Neuron (in vitro differentiated cells): ENCODE results near the gene C19orf85.

Experiments used
- H2AFZ ChIP-seq: one replicate; pipeline ENCODE4 v1.6.1; 2013; ENCODE audit warnings: low read depth, mild to moderate bottlenecking, inconsistent platforms, low read length, moderate library complexity
- H3K27me3 ChIP-seq: one replicate; pipeline ENCODE4 v1.6.1; 2013; ENCODE audit warnings: low read length; ENCODE audit not compliant: insufficient read depth
- H3K36me3 ChIP-seq: one replicate; pipeline ENCODE4 v1.6.1; 2013; ENCODE audit warnings: low read length; ENCODE audit not compliant: insufficient read depth
- H3K4me1 ChIP-seq: one replicate; pipeline ENCODE4 v1.6.1; 2013; ENCODE audit warnings: low read length; ENCODE audit not compliant: insufficient read depth
- H3K4me3 ChIP-seq: 2 replicates; pipeline ENCODE4 v1.5.1; 2013; ENCODE audit warnings: mild to moderate bottlenecking, low read length, moderate library complexity
- H3K9me3 ChIP-seq: one replicate; pipeline ENCODE4 v1.6.1; 2013; ENCODE audit warnings: low read length

C19orf85 gene

DNA sequence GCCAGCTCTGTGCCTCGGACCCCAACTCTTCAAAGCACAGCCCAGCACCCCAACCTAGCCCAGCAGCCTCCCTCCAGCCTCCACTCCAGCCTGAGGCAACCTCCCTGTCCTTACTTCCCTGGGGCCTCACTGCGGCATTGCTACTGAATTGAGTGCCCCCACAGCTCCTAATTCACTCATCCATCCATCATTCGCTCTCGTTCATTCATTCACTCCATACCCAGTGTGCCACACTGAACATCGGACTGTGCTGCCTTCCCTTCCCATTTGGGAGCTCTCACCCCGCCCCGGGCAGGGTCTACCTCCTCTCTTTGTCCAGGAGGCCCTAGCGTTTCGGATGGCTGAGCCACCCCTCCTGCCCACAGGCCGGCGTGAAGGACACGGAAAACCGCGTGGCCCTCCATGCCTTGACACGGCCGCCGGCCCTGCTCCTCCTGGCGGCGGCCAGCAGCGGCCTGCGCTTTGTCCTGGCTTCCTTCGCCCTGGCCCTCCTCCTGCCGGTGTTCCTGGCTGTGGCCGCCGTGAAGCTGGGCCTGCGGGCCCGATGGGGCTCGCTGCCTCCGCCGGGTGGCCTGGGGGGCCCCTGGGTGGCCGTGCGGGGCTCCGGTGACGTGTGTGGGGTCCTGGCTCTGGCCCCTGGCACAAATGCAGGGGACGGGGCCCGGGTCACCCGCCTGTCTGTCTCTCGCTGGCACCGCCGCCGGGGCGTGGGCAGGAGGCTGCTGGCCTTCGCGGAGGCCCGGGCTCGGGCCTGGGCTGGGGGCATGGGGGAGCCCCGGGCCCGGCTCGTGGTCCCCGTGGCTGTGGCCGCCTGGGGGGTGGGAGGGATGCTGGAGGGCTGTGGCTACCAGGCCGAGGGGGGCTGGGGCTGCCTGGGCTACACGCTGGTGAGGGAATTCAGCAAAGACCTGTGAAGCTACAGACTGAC, 21.8 kb upstream of the C19orf85 start:
- Histone ChIP-seq H3K36me3 (peaks cover 3% of the 10 kb centered on the region), H3K27me3 (no peaks in the 10 kb centered on the region), H2AFZ (no peak overlapping the region), H3K9me3 (no peaks in the 10 kb centered on the region), H3K4me3 (peak overlapping the region; percentile 67), H3K4me1 (peaks cover 60% of the 10 kb centered on the region)

DNA sequence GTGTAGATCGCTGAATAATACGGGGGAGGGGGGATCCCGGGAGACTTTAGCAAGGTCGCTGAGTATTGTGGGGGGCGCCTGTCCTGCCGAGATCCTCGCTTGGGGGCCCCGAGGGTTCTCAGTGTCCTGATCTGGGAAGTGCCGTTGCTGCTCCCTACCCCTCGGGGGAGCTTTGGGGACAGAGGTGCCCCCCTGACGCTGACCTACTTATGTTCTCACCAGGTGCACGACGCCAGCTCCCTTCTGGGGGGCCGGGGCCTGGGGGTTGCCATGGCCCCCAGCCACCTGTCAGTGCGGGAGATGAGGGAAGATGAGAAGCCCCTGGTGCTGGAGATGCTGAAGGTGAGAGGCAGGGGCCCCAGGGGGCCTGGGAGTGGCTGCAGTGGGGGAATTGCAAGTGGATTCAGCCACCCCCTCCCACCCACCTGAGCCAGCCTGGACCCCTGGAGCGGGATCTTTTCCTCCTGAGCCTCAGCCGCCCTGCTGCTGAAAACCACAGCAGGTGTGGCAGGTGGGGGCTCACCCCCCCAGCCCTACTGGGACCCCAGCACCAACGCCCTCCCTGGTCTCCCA, 21.0 kb upstream of the C19orf85 start:
- no peaks in the 10 kb centered on the region for H3K27me3 ChIP-seq
- H3K36me3 ChIP-seq, result peaks cover 3% of the 10 kb centered on the region
- H3K4me3 ChIP-seq, result peak overlapping the region; percentile 67
- no peaks in the 10 kb centered on the region for H3K9me3 ChIP-seq
- peak overlapping the region; percentile 66 for H2AFZ ChIP-seq
- peaks cover 56% of the 10 kb centered on the region for H3K4me1 ChIP-seq

DNA sequence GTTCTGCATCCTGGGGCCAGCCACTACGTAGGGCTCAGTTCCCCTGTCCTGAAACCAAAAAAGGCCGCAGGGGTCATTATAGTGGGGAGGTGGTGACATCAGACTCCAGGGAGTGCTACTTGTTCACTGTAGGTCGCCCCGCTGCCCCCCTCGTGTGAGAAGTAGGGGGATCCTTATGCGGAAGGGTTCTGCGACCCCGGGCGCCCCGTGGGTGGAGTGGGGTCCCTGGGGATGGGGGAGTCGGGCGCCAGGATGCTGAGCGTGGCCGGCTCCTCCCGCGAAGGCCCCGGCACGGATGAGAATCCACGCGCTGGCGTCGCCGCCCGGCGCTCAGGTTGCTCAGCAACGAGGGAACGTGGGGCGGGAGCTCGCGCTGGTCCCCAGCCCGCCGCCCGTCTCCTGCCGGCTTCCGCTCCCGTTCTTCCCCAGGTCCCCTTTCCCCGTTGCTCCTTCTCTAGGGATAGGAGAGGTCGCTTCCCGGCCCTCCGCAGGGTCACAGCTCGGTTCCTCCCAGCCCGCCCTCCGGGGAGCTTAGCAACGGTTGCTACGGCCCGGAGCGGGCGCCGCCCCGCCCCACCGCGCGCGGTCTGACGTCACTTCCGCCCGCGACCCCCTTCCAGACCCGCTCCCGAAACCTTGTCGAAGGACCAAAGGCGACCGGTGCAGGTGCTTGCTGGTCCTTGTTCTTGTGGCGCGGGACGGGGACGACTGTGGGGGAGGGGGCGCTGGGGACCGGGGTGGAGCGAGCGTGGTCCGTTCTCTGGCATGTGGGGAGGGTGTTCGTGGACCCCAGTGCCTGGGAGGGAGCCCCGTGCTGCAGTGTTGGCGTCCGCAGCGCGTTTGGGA, 20.3 kb upstream of the C19orf85 start, which contains the start of gene NAT14:
NAT14 (plus strand) TSS at position 596 of the 846 bp plus-strand sequence. CDS start 521 bp downstream, outside the sequence.
- Histone ChIP-seq H3K9me3 (no peaks in the 10 kb centered on the region), H2AFZ (peak within 1 kb of the TSS; percentile 66), H3K36me3 (peaks cover 3% of the 10 kb centered on the region), H3K4me3 (peak within 1 kb of the TSS; percentile 67), H3K27me3 (no peaks in the 10 kb centered on the region), H3K4me1 (peaks cover 56% of the 10 kb centered on the region)

DNA sequence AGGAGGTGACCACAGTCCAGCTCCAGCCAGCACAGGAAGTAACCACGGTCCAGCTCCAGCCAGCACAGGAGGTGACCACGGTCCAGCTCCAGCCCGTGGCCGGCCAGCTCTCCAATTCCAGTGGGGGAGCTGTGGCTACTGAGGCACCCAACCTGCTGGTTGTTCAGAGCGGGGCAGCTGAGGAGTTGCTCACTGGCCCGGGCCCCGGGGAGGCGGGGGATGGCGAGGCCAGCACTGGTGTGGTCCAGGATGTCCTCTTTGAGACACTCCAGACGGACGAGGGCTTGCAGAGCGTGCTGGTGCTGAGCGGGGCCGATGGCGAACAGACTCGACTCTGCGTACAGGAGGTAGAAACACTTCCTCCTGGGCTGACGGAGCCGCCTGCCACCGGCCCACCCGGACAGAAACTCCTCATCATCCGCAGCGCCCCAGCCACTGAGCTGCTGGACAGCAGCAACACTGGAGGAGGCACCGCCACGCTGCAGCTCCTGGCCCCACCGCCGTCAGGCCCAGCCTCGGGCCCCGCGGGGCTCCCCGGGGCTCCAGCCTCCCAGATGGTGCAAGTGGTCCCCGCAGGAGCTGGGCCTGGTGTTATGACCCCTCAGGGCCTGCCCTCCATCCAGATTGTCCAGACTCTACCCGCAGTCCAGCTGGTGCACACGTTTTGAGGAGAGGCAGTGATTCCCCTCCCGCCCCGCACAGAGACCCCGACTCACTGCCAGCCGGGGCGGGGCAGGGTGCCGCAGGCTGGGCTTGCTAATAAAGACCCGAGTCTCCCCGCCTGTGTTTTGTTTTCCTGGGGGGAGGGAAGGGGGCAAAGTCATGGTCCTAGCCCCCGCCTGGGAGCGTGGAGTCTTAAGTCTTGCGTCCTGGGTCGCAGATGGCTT, 19.4 kb upstream of the C19orf85 start:
- Histone ChIP-seq H2AFZ (peak overlapping the region; percentile 66), H3K4me3 (peak overlapping the region; percentile 67), H3K36me3 (peaks cover 3% of the 10 kb centered on the region), H3K4me1 (peaks cover 49% of the 10 kb centered on the region), H3K27me3 (no peaks in the 10 kb centered on the region), H3K9me3 (no peaks in the 10 kb centered on the region)

GRCh38 chr19:55482967-55483705, 18.6 kb upstream of the C19orf85 start:
- H3K36me3 ChIP-seq, result peaks cover 3% of the 10 kb centered on the region
- peaks cover 45% of the 10 kb centered on the region for H3K4me1 ChIP-seq
- no peaks in the 10 kb centered on the region for H3K9me3 ChIP-seq
- H3K27me3 ChIP-seq, result no peaks in the 10 kb centered on the region
- H3K4me3 ChIP-seq, result no peak overlapping the region
- no peak overlapping the region for H2AFZ ChIP-seq

DNA sequence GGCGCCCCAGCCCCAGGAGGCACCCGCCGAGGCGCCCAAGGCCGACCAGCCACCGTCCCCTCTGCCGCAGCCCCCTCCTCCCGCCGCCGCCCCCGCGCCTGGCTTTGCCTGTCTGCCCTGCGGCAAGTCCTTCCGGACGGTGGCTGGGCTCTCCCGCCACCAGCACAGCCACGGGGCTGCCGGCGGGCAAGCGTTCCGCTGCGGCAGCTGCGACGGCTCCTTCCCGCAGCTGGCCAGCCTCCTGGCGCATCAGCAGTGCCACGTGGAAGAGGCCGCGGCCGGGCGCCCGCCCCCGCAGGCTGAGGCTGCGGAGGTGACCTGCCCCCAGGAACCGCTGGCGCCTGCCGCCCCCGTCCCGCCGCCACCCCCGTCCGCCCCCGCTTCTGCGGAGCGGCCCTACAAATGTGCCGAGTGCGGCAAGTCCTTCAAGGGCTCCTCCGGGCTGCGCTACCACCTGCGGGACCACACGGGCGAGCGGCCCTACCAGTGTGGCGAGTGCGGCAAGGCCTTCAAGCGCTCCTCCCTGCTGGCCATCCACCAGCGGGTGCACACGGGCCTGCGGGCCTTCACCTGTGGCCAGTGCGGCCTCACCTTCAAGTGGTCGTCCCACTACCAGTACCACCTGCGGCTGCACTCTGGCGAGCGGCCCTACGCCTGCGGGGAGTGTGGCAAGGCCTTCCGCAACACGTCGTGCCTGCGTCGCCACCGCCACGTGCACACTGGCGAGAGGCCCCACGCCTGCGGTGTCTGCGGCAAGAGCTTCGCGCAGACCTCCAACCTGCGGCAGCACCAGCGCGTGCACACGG, 17.8 kb upstream of the C19orf85 start:
- H3K27me3 ChIP-seq, result no peaks in the 10 kb centered on the region
- no peak overlapping the region for H2AFZ ChIP-seq
- H3K4me3 ChIP-seq, result no peak overlapping the region

GRCh38 chr19:55481794-55482155, 17.2 kb upstream of the C19orf85 start:
- Histone ChIP-seq H3K4me3 (no peak overlapping the region), H2AFZ (no peak overlapping the region), H3K4me1 (peaks cover 39% of the 10 kb centered on the region), H3K9me3 (no peaks in the 10 kb centered on the region), H3K27me3 (no peaks in the 10 kb centered on the region), H3K36me3 (peaks cover 3% of the 10 kb centered on the region)

More for the DNA sequence above, 17.8 kb upstream of the C19orf85 start:
- Histone ChIP-seq H3K36me3 (peaks cover 3% of the 10 kb centered on the region), H3K4me1 (peaks cover 43% of the 10 kb centered on the region), H3K9me3 (no peaks in the 10 kb centered on the region)

GRCh38 chr19:55481148-55481793, 16.7 kb upstream of the C19orf85 start:
- Histone ChIP-seq H2AFZ (no peak overlapping the region), H3K27me3 (no peaks in the 10 kb centered on the region), H3K9me3 (no peaks in the 10 kb centered on the region), H3K4me1 (peaks cover 34% of the 10 kb centered on the region), H3K4me3 (no peak overlapping the region), H3K36me3 (peaks cover 3% of the 10 kb centered on the region)

DNA sequence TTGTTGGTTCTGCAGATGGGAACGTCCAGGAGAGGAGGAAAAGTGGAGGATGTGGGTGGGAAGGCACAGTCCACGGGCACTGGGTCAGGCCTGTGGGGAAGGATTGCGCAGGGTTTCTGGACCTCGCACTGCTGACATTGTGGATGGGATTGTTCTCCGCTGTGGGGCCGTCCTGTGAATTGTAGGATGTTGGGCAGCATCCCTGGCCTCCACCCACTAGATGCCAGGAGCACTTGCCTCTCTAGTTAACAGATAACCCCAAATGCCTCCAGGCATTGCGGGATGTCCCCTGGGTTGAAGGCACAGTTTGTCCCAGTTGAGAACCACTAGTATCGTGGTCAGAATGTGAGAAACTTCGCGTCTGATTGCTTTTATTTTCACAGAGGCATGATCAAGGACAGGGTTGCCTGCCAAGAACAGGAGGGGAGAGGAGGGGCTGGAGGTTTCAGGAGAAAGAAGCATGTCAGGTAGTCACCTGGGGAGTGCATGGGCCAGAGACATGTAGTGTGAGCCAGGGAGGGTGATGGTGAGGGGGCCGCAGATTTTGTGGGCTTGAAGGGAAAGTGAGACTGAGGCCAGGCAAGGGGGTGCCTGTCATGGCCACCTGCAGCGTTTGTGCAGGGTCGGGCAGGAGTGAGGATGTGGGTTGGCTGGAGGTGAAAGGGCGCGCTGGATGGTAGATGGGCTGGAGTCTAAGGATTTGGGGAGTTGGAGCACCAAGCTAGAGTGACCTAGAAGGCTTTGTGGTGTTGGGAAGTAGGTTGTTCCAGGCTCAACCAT, 15.1 kb upstream of the C19orf85 start:
- H2AFZ ChIP-seq, result no peak overlapping the region
- H3K9me3 ChIP-seq, result no peaks in the 10 kb centered on the region
- H3K36me3 ChIP-seq, result peaks cover 3% of the 10 kb centered on the region
- no peak overlapping the region for H3K4me3 ChIP-seq
- H3K4me1 ChIP-seq, result peaks cover 26% of the 10 kb centered on the region
- H3K27me3 ChIP-seq, result no peaks in the 10 kb centered on the region

- Histone ChIP-seq H3K27me3 (no peaks in the 10 kb centered on the region), H2AFZ (no peak overlapping the region), H3K4me1 (peaks cover 20% of the 10 kb centered on the region), H3K9me3 (no peaks in the 10 kb centered on the region), H3K4me3 (no peak overlapping the region), H3K36me3 (peaks cover 3% of the 10 kb centered on the region)
Observed at GRCh38 chr19:55479045-55479444, 14.5 kb upstream of the C19orf85 start.
